Bone marrow (tissue), 2 donors: ENCODE data around the gene MAFF.
"Not testable (repeated sequence)": the region's sequence is repeated elsewhere in the genome, so short reads cannot be mapped to it uniquely, and the experiment has no call there.

Experiments used
- DNase-seq, 2 donors: peaks; one replicate each; lab custom pipeline; 2025; lab: John Stamatoyannopoulos, UW

The MAFF gene

DNA sequence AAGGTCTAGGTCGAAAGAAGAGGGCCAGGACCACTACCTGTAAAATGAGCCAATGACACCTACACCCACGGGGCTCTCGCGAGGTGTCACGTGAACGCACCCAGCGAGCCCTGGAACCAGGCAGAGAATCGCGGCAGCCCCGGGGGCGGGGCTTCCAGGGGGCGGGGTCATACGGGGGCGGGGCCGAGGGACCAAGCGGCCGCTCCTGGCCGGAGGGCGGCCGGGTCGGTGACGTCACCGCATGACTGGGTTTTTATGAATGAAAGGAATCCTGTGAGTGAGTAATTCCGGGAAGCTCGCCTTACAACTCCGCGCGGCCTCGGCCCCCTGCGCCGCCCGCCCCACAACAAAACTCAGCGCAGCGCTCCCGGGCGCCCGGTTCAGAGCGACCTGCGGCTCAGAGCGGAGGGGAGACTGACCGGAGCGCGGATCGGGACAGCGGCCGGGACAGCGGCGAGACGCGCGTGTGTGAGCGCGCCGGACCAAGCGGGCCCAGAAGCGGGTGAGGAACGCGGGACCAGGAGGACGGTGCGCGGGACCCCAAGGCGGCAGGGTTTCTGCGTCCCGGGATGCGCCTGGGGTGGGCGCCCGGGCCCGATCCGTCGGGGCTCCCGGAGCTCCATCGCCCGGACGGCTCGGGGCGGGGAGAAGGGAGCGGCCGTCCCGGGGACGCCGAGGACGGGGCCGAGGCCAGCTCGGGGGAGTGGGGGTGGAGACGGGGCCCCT, at the start of gene MAFF:
Gene MAFF, plus strand, starts transcription at position 284 of the 726 bp plus-strand sequence. CDS start 11,860 bp downstream, outside the sequence.
- peak; percentile 83 to 89 for DNase-seq

DNA sequence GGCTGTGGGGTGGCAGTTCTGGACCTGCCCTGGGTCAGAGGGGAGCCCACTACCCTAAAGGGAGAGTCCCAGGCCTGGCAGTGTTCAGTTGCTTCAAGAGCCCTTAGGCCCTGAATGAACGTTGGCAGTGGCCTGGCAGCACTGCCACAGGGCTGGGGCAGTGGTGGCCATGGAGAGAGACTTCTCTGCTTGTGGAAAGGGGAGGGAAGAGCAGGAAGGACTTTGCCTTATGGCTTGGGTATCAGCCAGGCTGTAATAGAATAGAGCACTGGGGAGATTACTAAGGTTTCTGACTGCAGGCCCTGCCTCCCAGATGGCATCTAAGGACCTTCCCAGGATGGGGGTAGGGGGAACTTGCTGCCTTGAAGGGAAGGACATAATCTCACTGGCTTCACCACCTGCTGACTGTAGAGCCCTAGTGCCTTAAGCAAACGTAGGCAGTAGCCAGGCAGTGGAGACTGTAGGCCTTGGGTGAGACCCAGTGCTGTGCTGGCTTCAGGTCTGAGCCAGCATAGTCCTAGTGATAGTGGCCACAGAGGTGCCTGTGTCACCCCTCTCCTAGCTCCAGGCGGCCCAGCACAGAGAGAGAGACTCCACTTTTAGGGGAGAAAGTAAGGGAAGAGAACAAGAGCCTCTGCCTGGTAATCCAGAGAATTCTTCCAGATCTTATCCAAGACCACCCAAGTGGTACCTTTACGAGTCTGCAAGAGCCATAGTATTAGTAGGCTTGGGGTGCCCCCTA, 47.8 kb upstream of the MAFF start:
- DNase-seq: no peak

DNA sequence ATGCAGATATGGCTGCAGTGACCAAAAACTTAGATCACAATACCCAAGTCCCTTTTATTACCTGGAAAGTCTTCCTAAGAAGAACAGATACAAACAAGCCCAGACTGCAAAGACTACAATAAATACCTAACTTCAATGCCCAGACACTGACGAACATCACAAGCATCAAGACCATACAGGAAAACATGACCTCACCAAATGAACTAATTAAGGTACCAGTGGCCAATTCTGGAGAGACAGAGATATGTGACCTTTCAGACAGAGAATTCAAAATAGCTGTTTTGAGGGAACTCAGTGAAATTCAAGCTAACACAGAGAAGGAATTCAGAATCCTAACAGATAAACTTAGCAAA, 47.3 kb upstream of the MAFF start:
- not testable (repeated sequence) for DNase-seq

DNA sequence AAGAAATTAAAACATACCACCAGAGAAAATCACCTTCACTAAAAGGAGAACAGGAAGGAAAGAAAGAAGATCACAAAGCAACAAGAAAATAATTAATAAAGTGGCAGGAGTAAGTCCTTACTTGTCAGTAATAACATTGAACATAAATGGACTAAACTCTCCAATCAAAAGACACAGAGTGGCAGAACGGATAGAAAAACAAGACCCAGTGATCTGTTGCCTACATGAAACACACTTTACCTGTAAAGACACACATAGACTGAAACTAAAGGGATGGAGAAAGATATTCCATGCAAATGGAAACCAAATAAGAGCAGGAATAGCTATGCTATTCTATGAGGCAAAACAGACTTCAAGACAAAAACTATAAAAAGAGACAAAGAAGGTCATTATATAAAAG, 46.1 kb upstream of the MAFF start:
- no peak for DNase-seq

DNA sequence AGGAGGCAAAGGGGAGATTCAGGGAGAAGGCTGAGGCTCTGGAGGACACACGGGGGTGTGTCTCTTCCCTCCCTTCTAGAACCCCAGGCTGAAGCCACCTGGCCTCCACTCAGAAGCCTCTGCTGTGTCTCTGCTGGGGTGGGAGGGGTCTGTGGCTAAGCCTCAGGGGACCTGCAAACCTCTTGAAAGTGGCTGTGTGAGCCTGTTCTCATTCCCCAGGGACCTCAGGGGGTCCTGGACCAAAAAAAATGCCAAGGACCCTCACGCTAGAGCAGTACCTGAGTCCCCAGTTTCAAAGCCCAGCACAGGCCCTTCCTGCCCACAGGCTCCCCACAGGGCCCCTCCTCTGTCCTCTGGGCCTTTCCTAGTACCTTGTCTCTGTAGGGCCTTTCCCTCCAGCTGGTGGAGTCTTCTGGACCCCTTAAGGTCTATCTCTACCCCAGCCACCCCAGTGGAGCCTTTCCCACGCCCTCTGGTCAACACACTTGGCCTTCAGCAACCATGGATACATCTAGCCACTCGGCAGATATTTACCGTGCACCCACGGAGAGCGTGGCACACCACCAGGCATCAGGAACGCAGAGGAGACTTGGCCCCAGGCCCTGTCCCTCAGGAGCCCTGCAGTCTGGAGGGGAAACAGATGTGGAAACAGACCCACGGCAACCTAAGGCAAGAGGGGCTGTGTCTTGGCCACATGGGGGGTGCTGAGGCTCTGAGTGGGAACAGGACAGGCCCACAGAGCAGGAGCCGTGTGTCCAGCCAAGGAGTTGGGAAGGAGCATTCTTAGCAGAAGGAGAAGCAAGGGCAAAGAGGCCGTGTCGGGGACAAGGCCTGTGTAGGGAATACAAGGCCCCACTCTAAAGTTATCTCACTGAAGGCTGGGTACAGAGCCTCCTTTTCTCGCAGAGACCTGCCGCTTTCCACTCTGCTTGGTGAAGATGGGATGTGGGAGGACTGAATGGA, 38.6 kb upstream of the MAFF start:
- DNase-seq: no peak

DNA sequence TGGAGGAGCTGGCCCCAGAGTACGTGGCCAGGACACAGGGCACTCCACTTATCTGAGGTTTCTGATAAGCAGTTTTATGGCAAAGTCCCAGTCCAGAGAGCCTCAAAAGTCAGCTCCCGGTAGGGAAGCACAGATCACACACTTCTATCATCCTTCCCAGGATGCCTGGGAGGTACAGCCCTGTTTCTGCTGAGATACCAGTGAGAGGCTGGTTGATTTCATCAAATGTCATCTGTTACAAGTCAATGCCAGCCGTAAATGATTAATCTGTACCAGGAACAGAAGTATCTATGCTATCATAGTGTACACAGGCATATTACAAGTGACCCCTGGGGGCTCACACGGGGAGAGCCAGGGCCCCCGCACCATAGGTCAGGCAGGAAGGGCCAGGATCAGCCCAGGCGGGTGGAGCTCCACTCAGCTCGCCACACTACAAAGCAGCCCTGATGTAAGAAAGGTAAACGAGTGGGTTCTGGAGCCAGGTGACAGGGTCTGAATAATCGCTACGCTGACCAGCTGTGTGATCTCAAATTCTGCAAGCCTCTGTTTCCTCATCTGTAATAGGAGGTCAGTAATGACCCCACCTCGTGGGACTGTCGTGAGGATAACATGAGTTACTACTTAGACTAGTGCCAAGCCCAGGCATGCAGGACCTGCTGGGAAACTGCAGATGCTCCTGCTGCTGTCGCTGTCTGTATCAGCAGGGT, 37.8 kb upstream of the MAFF start:
- DNase-seq: no peak

DNA sequence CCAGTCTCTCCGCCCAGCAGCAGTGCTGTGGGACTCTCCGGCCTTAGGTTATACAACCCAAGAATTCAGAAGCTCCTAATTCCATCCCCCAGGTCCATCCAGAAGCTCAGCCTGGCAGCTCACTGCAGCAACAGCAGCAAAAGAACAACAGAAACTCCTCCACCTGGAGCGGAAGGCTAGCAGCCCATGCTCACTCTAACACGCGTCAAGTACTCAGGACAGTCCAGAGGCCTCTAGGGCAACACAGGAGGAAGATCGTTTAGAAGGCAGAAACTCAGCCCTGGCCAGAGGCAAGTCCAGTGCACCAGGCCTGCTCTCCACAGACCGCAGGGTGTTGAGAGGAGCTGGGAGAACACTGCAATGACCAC, 37.3 kb upstream of the MAFF start:
- DNase-seq: no peak

DNA sequence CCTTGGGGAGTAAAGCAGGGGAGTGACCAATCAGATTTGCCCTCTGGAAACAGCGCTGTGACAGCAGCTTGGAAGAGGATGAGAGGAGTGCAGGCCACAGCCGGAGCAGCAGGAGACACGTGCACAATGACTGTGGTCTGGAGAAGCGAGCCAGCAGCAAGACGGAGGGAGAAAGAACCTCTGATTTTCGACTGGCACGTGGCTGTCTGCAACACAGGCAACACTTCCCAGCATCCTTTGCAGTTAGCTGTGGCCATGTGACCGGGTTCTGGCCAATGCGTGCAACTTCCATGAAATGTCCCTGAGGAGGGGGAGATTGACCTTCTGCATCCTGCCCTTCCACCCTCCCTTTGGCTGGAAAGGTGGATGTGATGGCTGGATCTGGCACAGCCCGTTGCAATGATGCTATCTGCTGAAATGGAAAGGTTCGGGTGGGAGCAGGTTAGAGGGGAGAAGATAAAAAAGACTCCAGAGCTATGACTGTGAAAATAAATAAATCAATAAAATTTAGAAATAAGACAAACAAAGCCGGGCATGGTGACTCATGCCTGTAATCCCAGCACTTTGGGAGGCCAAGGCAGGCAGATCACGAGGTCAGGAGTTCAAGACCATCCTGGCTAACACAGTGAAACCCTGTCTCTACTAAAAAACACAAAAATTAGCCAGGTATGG, 35.7 kb upstream of the MAFF start:
- DNase-seq: no peak

DNA sequence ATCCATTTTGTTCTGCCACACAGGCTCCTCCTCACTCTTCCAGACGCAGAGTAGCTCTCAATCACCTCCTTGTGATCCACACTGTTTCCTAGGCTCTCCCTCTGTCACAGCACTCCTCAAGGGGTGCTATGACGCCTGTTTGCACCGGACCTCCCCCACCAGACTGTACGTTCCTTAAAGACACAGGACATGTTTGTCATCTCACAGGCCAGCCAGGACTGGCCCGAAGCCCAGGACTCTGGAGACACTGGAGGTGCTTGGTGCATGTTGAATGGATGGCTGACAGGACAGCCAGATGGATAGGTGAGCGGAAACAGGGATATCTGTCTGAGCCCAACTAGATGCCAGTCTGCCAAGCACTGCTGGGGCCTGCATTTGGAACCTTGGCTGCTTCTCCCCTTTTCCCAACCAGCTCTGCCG, 33.8 kb upstream of the MAFF start:
- DNase-seq: no peak

DNA sequence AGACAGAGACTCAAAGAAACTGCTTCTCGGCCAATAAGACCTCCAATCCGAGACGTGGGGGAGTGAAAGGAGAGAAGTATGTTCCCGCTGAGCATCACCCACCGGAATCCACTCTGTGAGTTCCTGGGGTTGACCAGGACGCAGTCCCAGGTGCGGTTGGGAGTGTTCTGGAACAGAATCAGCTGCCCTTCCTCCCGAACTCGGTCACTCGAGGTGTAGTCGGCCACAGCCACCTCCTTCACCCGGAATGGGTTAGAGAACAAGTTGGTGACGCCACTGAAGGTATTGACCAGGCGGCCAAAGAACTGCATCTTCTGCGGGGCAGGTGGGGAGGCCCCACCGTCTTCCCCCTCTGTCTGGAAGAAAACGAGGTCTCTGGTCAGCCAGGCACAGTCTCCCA, 32.7 kb upstream of the MAFF start:
- DNase-seq: no peak

DNA sequence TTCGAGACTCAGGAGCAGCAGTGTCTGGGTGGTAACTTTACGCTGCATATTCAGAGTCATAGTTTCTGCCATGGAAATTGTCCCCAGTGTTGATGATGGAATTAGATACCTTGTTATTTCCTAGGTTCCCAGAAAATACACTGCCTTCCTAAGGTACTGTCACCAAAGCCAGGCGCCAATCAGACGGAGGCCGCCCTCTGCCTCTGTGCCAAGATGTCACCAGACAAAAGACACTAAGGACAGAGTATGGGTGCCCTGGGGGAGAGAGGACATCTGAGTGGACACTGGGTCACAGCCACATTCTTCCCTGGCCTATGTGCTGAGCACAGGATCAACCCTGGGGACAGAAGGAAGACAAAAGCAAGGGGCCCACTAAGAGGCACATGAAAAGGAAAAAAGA, 31.3 kb upstream of the MAFF start:
- DNase-seq: no peak

DNA sequence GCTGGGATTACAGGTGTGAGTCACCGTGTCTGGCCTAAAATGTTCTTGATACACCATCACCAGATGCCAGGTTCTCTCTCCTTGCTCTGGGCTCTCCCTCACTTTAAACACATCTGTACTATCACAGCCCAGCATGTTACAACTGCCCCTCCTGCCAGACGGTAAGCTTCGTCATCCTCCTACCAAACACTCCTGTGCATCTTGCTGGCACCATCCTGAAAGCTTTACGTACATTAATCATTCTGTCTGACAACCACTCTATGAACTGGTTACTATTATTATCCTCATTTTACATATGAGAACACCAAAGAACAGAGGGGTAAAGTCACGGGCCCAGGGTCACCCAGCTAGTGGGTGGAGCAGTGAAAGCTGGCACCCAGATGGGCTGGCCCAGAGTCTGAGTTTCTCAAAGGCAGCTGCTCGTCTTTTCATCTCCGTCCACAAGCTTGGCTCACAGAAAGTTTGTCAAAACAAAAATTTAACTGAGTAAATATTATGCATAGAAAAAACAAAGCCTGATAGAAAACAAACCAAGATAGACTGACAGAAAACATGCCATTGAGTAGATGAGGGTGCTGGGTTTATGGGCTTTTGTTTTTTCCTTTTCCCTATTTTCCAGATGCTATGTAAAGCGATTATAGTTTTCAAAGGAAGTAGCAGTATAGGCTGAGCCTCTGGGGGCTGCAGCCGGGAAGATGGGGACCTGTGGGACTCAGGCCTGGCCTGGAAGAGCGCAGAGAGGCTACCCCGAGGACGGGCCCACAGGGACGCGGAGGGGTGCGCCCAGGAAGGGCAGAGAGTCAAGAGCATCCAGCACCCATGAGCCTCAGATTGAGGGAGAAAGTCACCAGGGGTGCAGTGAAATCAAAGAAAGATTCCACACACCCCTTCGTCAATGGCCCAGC, 29.6 kb upstream of the MAFF start:
- DNase-seq: peak in 1 of 2 donors; percentile 6

DNA sequence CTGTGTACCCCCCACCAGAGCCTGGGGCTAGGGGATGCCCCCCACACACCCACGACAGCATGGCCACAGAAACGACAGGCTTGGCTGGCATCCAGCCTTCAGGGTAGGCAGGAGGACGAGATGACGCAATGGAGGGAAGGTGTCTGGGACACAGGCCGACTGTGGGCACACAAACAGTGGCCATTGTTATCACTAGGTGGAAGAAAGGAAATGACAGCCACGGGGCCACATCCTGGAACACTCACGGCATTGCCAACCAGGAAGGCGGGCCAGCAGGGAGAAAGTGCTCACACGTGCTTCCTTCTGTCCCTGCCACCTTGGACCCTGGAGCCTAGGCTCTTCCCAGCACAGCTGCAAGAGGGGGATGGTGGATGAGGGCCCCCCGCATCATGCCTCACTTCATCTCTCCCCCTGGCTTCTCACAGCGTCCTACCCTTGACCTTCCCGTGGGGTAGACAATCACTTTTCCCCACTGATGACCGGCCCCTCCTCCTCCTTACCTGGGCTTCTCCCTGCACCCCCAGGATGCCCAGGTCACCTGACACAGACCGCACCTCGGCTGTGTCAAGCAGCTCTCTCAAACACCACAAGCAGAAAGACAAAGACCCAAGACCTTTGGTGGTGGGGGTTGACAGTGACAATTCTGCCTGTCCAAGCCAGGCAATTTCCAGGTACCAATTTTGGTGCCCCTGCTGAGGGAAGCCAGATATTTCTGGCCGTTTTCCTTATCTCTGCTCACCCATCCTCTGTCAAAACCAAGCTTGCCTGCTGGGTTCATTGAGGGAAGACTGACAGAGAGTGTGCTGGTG, 28.8 kb upstream of the MAFF start:
- DNase-seq: peak in 1 of 2 donors; percentile 65

DNA sequence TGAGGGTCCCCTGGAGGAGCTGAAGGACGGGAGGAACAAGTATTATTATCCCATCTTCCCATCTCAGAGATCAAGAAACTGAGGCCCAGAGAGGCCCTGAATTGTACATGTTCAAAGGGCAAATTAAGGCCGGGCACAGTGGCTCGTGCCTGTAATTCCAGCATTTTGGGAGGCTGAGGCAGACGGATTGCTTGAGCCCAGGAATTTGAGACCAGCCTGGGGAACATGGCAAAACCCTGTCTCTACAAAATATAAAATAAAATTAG, 28.2 kb upstream of the MAFF start:
- no peak for DNase-seq

DNA sequence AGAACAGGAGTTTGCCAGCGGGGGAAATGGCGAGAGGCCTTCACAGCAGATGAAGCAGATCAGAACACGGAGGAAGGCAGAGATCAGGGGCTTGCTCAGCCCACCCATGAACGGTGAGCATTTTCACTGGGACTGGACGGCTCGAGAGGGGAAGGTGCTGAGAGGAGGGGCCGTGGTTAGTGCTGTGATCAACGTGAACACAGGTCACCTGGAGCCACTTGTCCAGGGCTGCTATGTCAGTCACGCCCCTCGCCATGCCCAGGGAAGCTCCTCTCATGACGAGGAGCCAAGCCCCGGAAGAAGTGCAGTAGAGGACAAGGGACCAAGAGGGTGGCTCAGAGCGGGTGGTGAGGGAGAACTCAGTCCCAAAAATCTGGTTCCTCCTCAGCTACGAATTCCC, 27.2 kb upstream of the MAFF start:
- DNase-seq: no peak

DNA sequence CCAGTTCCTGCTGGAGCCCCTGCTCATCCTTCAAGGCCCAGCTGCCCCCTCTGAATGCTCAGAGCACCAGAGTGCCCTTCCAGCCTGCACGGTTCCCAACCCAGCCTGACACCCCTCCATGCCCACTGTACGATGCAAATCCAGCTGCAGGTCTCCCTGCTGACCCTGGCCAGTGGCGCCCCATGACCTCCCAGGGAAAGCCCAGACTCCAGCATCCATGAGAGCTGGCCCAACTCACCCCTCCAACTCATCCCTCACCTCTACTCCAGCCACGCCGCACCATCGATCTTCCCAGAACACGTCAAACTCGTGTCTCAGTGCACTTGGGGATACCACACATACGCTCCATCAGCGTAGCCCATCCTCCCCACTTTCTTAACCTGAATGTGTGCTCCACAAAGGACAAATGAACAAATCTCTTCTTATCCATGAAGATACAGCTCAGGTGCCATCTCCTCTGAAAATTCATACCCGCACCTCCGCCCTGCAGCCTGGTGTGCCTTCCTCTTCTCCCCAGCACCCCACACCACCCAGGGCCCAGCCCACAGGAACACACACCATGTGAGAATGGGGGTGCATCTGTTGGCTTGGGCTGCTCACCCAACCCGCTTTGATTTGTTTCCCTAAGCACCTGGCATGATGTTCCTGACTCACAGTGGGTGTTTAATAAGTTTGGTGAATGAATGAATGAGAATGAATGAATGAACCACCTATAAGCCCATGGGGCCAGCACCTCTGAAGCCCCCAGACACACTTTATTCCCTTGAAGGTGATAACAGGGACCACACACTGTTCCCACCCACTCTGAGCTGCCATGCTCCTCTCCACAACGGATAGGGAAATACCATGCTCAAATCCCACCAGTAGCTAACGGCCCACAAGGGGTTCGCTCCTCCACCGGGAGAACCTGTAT, 26.3 kb upstream of the MAFF start:
- DNase-seq: no peak

DNA sequence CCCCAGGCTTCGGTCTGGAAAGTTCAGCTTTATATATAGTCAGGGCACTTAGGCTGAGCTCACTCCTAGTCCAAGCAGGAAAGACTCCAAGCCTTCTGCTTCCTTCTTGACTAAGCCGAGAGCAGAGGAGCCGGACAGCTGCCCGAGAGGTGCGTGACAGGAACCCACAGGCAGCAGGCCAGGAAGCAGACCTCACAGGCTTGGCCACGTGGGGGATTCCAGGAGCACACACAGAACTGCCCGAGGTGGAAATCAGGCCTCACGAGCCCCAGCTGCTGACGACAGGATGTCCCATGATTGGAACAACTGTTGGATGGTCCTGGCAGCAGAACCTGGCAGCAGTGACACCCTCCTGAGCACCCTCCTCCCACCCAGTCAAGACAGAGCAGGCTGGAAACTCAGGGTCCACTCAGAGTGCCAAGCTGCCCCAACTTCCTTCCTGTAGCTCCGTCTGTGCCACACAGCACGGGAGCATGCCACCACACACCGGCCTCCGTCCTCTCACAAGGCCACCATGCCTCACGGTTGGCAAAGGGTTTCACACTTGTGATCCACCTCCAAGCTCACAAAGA, 25.5 kb upstream of the MAFF start:
- DNase-seq: peak; percentile 8 to 87

DNA sequence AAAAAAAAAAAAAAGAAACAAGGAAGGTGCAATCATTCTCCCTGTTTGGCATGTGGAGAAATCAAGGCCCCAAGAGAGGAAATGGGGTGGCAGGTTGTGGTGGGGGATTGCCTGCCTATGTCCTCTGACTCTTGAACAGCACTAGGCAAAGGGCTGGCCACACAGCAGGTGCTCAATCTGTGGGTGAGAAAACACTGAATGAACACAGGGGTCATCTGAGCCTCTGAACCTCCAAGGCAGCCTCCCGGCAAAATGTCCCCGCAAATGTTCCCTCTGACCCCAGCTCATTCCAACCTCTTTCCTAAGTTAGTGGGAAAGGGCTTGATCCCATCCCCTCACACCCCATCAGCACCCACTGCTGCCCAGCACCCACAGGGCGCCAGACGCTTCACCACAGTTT, 24.8 kb upstream of the MAFF start:
- DNase-seq: no peak
